Measurements from ENCODE around the gene PPFIBP1. TPM values are rescaled to one million over a fixed set of nuclear protein-coding genes. Genes with fewer than 3 reads are reported as not detected.

The PPFIBP1 gene
- 108 TPM for total RNA-seq

- peak; percentile 99 for DNase-seq
These were observed at the start of gene PPFIBP1 for GRCh38 chr12:27523642-27524493. Gene PPFIBP1, plus strand, starts transcription at chr12:27524206. Its CDS starts 109,191 bp downstream, at chr12:27633397.

- no peak for DNase-seq
These were observed 49.7 kb upstream of the PPFIBP1 start for GRCh38 chr12:27474344-27474743.

GRCh38 chr12:27477049-27477448 is 47.0 kb upstream of the PPFIBP1 start:
- DNase-seq: no peak

GRCh38 chr12:27478949-27479348 is 45.1 kb upstream of the PPFIBP1 start:
- no peak for DNase-seq

- DNase-seq: no peak
These were observed 44.0 kb upstream of the PPFIBP1 start for GRCh38 chr12:27480016-27480415.

GRCh38 chr12:27486961-27487360 is 37.0 kb upstream of the PPFIBP1 start:
- no peak for DNase-seq

GRCh38 chr12:27488479-27488878 is 35.5 kb upstream of the PPFIBP1 start:
- no peak for DNase-seq

- no peak for DNase-seq
These were observed 32.8 kb upstream of the PPFIBP1 start for GRCh38 chr12:27491226-27491625.

GRCh38 chr12:27493260-27493940 is 30.6 kb upstream of the PPFIBP1 start:
- no peak for DNase-seq

GRCh38 chr12:27497446-27497845 is 26.6 kb upstream of the PPFIBP1 start:
- no peak for DNase-seq

GRCh38 chr12:27498149-27498548 is 25.9 kb upstream of the PPFIBP1 start:
- DNase-seq: no peak

- no peak for DNase-seq
These were observed 25.2 kb upstream of the PPFIBP1 start for GRCh38 chr12:27498761-27499160.

- DNase-seq: no peak
These were observed 24.6 kb upstream of the PPFIBP1 start for GRCh38 chr12:27499377-27499776.

GRCh38 chr12:27500546-27500945 is 23.5 kb upstream of the PPFIBP1 start:
- no peak for DNase-seq

GRCh38 chr12:27502021-27502435 is 22.0 kb upstream of the PPFIBP1 start:
- no peak for DNase-seq

- no peak for DNase-seq
These were observed 19.5 kb upstream of the PPFIBP1 start for GRCh38 chr12:27504507-27504906.

GRCh38 chr12:27505109-27505508 is 18.9 kb upstream of the PPFIBP1 start:
- DNase-seq: no peak

- no peak for DNase-seq
These were observed 18.2 kb upstream of the PPFIBP1 start for GRCh38 chr12:27505761-27506160.

- DNase-seq: no peak
These were observed 17.3 kb upstream of the PPFIBP1 start for GRCh38 chr12:27506645-27507189.

GRCh38 chr12:27508736-27509431 is 15.1 kb upstream of the PPFIBP1 start:
- DNase-seq: no peak

- DNase-seq: no peak
These were observed 12.8 kb upstream of the PPFIBP1 start for GRCh38 chr12:27511031-27511722.

GRCh38 chr12:27511723-27512045 is 12.3 kb upstream of the PPFIBP1 start:
- no peak for DNase-seq
